Left hindlimb (tissue), 1 donor: ENCODE results near the gene EFHC2.
"Not testable (repeated sequence)": the region's sequence is repeated elsewhere in the genome, so short reads cannot be mapped to it uniquely, and the experiment has no call there.

Experiments
- DNase-seq: peaks from one replicate; pipeline ENCODE4 v3.0.0-alpha.2; 2018

EFHC2 gene

DNA sequence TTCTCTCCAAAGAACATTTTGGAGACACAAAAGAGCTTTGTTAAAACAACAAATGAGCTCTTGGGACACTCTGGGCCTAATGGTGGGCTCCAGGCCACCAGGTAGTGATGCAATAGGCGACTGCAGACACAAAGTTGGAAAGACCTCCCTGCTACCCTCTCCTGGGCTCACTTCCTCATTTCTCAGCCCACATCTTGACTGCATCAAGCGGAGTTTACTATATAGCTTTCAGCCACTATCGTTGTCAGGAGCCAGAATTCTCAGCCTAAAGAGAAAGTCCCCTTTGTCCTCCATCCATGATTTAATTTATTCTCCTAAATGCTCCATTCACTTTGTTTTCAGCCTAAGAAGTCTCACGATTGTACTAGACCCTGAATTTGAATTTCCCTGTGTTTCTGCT is 114.9 kb downstream of the EFHC2 start:
- DNase-seq: no peak

DNA sequence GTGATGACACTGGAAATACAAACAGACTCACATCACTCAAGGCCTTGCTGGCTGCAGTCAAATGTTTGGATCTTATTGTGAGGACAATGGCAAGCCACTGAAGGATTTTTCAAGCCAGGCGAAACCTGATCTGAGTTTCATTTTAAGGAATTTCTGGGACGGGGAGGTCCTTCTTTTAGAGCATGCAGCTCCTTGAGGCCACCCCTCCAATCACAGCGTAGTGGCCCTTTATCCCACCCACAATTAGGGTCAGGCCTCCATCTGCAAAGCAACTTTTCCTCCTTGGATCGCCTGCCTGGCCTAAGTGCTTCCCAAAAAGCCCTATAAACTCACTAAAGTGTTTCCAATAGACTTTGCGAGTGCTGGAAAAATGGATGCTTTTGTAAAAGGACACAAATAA is 115.5 kb downstream of the EFHC2 start:
- peak; percentile 34 for DNase-seq

DNA sequence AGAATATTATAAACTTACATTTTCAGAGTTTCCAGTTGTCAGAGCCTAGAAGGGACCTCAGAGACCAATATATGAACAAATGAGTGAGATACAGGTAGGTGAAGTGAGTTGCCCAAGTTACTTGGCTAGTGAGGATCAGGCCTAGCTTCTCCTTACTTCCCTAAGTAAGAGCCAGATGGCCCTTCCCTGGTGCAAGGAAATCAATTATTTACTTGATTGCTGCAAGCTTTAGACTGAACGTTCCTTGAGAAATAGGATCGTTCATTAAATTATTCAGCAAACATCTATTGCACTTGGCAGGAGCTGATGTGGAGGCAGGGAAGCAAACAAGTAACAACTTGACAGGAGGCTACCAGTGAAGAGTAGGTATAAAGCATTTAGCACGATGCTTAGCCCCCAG is 117.8 kb downstream of the EFHC2 start:
- DNase-seq: no peak

DNA sequence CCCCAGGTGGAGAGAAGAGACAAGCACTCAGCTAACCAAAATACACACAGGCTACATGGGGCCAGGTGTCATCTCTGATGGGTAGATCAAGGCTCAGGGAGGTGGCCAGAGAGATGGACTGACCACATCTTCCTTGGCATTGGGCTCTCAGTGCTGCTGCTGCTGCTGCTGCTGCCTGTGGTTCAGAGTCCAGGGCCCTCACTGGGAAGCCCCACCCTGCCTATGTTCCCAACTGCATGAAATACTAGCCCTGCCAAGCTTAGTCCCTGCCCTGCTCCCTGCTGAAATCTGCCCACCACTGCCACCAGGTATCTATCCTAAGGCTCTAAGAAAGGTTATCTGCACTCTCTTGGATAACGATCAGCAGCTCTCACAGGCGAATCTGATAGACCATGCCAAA is 118.7 kb downstream of the EFHC2 start:
- no peak for DNase-seq

DNA sequence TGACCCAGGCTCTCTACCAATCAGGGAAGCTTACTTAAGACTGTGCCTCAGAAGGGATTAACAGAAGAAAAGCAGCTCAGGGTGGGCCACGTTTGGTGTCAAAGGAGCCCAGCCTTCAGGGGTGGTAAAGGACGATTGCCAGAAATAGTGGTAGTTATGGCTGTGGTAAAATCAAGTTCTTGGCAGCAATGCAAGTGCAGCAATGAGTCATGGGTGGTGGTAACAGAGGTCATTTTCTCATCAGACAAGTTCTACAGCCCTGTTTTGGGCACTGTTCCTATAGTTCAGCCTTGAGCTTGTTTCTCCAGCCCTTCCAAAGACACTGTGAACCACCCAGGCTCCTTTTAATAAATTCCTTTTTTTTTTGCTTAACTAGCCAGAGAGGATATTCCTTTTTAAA is 120.3 kb downstream of the EFHC2 start:
- no peak for DNase-seq

DNA sequence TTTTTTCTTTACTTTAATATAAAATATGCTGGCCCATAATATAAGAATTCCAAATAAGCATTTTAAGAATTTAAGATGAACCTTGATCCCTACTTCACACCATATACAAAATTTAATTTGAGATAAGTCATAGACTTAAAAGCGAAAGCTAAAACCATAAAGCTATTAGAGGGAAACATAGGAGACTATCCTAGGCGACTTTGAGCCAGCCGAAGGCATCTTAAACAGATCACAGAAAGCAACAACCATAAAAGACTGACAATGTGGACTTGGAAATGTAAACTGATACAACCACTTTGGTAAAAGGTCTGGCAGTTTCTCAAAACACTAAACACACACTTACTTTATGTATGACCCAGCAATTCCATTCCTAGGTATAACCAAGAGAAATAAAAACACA is 125.0 kb downstream of the EFHC2 start:
- DNase-seq: no peak

DNA sequence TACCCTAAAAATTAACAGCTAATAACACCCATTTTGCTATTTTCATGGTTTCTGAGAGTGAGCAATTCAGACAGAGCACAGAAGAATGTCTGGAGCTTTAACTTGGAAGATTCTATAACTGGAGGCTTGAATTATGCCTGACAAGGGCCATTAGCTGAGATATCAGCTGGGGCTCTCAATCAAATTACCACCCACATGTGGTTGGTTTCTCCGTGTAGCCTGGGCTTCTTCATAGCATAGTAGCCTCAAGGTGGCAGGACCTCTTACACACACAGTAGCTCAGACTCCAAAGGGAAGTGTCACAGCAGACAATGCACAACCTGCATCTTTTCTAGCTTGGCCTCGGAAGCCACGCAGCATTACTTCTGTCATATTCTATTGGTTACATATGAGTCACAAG is 127.3 kb downstream of the EFHC2 start:
- no peak for DNase-seq

DNA sequence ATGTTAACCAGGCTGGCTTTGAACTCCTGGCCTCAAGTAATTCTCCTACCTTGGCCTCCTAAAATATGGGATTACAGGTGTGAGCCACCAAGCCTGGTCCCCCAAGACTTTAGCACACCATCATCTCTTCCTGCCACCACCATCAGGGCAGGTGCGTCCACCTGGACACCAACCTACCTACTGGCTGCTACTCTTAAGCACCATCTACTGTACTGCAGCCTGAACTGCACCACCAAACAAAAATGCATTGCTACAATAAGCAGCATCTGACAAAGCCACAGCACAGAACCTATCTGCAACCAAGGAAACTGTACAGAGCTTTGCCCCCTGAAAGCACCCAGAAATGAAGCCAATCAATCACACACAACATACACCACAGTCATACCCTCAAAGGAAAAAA is 139.7 kb downstream of the EFHC2 start:
- DNase-seq: no peak

DNA sequence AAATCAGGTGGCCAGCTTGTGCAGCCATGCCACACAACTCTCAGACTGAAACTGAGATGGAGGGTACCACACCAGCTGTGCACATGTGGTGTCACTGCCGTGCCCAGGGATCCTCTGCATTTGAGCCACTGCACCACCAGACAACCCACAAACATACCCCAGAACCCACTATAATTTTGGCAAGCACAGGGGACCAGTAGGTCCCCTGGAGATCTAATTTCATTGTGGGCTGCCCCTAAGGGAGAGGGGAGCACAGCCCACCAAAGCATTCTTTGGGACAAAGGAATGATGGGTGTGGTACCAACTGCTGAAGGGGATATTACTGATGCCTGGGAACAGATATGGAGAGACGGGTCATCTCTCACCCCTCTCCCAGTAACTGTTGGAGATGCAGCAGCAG is 140.9 kb downstream of the EFHC2 start:
- no peak for DNase-seq

DNA sequence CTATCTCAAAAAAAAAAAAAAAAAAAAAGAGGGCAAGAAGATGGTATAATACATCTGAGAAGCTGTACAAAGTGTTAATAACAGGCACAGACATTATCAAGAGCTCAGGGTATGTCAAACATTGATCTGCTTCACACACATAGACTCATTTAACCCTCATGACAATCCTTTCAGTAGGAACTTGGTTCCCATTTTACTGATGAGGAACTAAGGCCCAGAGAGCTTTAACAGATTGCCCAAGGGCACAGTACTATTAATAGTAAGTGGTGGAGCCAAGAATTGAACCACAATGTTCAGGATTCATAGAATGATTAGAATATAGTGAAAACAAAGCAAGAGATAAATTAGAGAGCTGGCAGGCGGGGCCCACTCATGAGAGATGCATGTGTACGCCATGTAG is 154.4 kb downstream of the EFHC2 start:
- no peak for DNase-seq

DNA sequence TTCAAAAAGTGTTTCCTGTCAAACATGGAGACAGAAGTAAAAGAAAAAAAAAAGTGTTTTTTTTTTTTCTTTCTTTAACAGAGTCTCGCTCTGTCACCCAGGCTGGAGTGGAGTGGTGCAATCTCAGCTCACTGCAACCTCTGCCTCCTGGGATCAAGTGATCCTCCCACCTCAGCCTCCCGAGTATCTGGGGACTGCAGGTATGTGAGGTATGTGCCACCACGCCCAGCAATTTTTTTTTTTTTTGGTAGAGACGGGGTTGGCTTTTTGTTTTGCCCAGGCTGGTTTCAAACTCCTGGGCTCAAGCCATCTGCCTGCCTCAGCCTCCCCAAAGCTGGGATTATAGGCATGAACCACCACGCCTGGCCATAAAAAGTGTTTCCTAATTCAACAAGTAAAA is 155.6 kb downstream of the EFHC2 start:
- DNase-seq: not testable (repeated sequence)

DNA sequence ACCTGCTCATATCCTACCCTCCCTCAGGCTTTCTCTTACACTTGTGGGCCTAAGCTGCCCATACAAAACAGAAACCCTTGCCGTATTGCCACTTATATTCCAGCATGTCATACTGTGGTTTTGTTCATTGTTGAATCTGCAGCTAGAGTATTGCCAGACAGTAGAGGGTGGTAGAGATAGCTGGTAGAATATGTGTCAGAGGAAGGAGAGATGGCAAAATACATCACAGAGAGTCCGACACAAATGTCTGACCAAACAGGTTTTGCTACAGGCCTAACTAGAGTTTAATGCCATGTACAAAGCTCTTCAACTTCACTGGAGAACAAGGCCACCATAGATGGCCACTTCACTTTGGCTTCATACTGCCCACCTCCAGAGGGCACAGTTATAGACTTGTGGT is 160.1 kb downstream of the EFHC2 start:
- DNase-seq: no peak

DNA sequence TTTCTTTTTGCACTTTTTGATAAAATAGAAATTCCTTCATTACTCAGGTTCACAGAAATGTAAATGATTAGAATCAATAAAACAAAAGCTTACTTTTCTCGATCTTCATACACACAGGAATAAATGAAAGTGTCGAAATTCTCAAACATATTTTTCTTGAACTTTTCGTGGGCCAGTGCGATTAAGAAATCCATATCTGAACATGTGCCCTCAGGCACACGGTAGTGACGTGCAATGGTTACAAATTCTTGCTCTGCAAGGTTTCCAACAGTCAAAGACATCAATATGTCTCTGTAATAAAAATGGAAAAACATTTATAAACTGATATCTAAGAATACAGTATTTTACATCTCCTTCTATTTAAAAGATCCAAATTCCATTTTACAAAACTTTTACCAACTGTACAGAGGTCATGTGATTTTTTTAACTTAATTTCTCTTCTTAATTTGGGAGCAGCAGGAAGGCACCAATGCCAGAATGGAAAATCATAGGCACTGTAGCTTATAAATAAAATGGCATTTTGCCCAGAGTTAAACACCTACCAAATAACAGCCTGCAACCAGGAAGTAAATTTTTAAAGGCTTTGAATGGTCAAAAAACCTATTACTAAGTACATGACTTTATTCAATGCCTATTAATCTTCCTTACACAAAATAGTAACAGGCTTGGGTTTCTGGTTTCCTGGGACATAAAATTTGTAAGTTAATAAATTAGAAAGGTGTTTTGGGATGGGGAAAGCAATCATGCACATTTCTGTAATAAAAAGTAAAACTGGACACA is 165.0 kb downstream of the EFHC2 start:
- DNase-seq: no peak

DNA sequence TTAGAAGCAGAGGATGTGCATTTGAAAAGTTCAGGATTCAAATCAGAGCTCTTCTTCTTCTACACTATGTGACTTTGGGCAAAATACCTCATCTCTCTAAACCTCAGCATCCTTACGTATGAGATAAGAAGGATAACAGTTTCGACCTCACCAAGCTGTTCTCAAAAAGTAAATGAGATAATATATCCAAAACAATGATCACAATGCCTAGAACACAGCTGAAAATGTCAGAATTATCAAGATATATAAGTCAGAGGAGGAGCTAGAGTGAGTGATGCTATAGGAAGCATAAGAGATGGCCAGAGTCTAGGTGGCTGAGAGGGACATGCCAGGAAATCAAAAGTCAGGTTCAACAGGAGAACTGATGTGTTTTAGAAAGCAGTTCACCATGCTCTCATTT is 168.0 kb downstream of the EFHC2 start:
- DNase-seq: no peak

DNA sequence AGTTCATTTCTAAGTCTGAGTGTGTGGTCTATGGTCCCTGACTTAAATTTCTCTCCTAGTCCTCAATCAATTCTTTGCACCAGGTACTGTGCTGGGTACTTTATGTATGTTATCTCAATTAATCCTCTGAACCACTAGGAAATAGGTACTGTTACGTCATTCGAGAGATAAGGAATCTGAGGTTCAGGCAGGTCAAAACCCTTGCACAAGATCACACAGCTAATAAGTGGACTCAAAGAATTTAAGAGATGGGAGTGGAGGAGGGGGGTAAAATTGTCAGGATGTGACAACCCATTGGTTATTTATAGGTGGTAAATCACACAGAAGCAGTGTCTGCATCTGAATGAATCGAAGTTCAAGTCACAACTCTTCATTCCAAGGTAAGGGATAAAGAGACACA is 169.4 kb downstream of the EFHC2 start:
- DNase-seq: no peak

DNA sequence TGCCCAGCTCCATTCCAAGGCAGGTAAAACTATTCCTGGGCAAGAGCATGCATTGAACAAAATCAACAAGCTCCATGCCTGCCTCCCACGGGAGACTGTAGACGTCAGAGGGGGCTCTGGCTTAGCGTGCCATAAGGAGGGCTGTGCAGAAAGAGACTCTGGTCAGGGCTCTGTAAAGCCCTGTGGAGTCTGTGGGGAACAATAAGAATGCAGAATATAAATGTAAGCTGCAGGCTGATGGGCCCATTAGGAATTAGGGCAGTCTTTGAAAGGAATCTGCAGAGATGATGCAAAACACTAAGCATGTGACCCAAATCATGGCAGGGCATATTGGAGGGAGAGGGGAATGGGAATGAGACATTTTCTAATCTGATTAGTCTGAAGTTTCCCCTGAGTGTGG is 170.3 kb downstream of the EFHC2 start:
- no peak for DNase-seq

DNA sequence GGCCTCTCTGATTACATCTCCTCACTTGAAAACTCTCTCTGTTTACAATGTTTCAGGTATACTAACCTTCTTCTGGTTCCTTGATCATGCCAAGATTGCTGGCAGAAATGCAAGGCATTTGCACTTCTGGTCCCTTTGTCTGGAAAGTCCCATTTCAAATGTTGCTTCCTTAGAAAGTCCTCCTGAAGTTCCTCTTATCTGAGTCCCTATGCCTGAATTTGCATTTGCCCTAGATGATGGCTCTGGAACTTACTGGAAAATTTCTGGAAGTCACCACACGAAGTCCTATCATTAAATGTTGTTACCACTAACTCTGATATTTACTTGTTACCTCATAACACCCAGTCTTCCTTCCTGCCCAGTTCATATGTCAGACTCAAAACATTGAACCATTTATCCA is 176.4 kb downstream of the EFHC2 start:
- no peak for DNase-seq

DNA sequence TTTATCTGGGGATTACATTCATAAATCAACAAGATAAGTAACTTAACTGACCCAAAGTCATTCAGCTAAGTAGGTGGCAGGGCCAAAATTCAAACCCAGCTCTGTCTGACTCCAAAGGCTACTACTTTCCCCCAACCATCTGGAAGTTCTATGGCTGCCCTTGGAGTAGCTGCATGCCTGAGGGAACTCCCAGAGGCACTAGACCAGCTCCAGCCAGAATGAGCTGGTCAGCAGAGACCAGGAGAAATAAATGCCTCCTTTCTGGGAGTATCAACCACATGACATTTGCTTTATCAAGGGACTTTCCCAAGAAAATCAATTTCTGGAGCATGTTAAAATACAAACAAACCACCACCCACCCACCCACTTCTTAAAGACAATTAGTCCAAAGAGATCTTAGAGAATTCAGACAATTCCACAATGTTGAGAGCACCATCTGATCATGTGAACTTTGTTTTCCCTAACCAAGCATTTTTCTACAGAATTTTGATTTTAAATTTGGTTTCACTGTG is 180.5 kb downstream of the EFHC2 start:
- no peak for DNase-seq

DNA sequence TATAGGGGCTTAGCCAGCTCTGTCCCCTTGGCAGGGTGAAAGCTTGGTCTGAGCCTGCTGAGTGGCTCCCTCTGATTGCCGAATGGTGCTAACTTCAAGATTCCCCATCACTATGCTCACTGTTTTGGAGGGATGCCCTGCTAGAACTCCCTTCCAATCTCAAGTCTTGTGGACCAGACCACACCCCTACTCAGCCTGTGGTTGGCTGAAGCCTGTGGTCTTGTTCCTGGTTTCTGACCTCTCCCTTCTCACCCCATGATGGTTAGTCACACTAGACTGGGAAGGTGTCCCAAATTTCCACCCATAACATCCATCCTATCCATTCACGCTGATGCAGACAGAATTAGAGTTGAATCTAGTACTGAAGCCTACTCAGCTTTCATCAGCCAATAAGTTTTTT is 185.6 kb downstream of the EFHC2 start:
- no peak for DNase-seq

DNA sequence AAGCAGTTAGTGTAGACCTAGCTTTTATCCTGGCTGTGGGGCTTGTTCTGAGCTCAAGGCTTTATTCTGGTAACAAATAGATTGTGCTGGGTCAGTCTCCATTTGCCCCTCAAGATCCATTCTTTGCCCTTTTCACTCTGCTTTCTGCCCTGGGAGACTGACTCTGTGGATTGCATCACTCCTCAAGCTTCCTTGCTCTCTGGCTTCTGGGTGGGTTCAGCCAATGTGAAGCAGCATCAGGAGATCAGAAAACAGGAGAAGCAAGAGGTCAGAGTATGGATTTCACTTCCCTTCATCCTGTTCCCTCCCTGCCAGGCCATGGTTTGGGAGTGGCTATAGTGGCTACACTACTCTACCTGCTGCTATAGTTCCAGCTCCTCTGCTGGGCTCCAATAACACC is 186.2 kb downstream of the EFHC2 start:
- no peak for DNase-seq

DNA sequence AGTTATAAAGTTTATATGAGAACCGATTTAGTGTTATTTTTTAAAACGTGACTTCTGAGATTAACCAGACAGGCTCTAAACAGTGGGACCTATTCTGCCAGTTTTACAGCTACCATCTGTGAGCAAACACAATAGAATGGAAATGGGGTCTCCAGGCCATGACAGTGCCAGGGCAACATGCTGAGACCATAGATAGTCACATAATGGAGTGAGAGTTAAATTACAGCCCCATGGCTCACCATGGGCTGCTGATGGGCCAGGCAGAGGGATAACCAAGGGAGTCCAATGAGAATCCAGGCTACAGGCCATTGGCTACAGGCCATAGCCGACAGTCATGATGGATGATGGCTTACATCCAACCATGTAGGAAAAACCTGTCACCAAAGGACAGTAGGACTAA is 186.7 kb downstream of the EFHC2 start:
- no peak for DNase-seq

DNA sequence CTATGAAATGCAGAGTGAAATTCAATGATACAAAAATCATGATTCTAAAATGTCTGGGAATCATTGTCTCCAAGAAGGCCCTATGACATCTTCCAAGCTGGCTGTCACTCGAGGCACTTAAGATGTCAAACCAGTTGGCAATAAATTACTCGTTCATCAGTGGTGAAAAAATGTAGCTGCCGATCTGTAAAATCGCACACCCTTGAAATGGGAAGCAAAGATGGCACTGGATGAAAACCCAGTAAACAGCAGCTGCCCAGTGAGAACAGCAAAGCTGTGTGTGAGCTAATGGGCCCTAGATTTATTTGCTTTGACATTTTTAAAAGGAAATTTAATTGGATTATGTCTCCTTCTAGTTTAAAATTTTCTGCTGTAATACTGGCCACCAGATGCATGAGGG is 188.3 kb downstream of the EFHC2 start:
- DNase-seq: no peak

DNA sequence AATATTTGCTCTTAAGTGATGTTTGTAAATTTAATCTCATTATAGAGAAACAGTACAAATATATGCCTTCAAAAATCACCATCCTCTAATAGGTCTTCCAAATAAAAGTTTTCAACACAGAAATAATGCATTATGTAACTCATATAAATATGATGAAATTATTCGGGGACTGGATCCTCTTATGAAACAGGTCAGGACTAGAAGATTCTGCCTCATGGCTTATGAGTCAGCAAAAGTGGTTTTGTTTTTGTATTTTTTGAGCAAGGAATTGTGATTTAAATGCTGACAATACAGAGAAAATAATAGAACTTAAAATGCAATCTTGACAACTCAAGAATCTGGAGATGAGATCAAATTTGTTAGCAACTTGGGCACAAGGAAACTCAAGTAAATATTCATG is 190.6 kb downstream of the EFHC2 start:
- no peak for DNase-seq

DNA sequence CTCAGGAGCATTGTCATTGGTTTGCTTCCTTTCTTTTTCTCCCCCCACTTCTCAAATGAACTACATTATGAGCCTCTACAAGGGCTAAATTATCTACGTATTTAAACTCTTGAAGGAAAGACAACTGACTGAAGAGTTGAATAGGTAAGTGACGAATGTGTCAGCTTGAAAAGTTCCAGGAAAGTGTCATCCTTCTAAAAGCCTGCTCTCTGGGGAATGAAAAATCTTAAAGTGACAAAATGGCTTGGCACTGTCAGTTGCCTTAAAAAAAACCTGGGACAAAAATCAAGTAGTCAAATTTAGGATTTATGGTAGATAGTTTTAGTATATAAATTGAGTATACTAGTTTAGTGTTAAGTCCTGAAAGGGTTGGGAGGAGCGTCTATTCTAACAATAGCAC is 196.3 kb downstream of the EFHC2 start:
- no peak for DNase-seq
